Astrocyte of the cerebellum (primary cell): ENCODE data around the gene LIME1.

Experiments used
- DNase-seq: peaks from one replicate; pipeline ENCODE4 v3.0.0-alpha.2; 2011; ENCODE audit warnings: low read depth
- H3K4me3 ChIP-seq: 2 replicates; pipeline ENCODE4 v1.5.1; 2011; ENCODE audit warnings: mild to moderate bottlenecking, low read depth, low read length, moderate library complexity
- CTCF ChIP-seq: IDR thresholded peaks from 2 replicates; pipeline ENCODE4 v1.5.1; 2012; ENCODE audit warnings: low read length, low read depth, moderate library complexity, mild to moderate bottlenecking; ENCODE audit errors: missing control alignments
- in situ Hi-C: cut with HindIII; loops from 2 replicates; pipeline ENCODE4 v1.10.0; 2017; ENCODE audit warnings: low sequenced_read_pairs

LIME1 gene

DNA sequence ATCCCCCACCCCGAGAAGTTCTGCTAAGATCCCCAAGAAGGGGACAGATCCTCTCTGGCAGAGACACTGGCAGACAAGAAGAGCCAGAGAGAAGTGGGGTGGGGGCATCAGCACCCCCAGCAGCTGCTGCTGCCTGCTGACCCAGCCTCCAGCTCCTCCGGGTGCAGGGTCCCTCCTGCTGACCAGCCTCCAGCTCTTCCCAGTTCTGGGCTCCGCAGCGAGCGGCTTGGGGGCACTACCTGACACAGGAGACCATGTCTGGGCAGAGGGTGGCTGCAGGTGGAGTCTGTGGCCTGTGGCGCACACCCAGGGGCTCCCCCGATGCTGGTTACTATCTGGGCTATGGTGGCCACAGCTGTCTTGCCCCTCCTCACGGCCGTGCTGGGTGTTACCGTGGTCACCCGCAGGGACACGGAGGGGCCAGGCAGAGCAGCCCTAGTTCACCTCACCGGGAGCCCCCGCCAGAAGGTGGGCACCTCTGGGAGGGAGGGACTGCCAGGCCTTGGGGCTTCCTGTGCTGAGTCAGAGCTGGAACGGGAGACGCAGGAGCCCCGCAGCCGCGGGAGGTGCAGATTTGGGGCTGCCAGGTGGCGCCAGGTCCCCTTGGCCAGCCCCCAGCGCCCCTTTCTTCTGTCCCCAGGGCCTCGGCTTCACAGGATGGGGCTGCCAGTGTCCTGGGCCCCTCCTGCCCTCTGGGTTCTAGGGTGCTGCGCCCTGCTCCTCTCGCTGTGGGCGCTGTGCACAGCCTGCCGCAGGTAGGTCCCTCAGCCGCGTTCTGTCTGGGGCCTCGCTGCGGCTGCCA lies 630 bp downstream of the LIME1 start:
- no peak for TF ChIP-seq CTCF
- H3K4me3 ChIP-seq = no peak overlapping the region
- in situ Hi-C loops = no loop called here
- no peak for DNase-seq

DNA sequence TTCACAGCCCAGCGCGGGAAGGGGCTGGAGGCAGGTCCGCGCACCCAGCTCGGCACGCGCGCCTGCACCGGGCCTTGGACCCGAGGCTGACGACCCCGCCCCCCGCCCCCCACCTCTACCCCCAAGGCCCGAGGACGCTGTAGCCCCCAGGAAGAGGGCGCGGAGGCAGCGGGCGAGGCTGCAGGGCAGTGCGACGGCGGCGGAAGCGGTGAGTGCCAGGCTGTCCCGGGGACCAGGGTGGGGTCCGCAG lies 1.2 kb downstream of the LIME1 start:
- in situ Hi-C loops = no loop called here
- H3K4me3 ChIP-seq = no peak overlapping the region
- DNase-seq = no peak
- no peak for TF ChIP-seq CTCF

DNA sequence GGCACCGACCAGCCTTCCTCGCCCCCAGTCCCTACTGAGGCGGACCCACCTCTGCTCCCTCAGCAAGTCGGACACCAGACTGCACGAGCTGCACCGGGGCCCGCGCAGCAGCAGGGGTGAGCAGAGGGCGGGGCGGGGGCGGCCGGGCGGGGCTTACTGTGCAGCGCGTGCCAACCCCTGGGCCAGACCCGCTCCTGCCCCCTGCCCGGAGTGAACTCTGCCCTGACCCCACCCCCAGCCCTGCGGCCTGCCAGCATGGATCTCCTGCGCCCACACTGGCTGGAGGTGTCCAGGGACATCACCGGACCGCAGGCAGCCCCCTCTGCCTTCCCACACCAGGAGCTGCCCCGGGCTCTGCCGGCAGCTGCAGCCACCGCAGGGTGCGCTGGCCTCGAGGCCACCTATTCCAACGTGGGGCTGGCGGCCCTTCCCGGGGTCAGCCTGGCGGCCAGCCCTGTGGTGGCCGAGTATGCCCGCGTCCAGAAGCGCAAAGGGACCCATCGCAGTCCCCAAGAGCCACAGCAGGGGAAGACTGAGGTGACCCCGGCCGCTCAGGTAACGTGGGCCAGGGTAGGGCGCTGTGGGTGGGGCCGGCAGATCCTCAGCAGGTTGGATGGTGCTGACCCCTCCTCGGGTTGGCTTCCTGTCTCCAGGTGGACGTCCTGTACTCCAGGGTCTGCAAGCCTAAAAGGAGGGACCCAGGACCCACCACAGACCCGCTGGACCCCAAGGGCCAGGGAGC lies 1.7 kb downstream of the LIME1 start:
- no peak for TF ChIP-seq CTCF
- no peak overlapping the region for H3K4me3 ChIP-seq
- DNase-seq = no peak
- in situ Hi-C loops = no loop called here

DNA sequence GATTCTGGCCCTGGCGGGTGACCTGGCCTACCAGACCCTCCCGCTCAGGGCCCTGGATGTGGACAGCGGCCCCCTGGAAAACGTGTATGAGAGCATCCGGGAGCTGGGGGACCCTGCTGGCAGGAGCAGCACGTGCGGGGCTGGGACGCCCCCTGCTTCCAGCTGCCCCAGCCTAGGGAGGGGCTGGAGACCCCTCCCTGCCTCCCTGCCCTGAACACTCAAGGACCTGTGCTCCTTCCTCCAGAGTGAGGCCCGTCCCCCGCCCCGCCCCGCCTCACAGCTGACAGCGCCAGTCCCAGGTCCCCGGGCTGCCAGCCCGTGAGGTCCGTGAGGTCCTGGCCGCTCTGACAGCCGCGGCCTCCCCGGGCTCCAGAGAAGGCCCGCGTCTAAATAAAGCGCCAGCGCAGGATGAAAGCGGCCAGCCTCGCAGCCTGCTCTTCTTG lies 2.2 kb downstream of the LIME1 start:
- no peak for DNase-seq
- no peak overlapping the region for H3K4me3 ChIP-seq
- TF ChIP-seq CTCF = no peak
- in situ Hi-C loops = no loop called here

DNA sequence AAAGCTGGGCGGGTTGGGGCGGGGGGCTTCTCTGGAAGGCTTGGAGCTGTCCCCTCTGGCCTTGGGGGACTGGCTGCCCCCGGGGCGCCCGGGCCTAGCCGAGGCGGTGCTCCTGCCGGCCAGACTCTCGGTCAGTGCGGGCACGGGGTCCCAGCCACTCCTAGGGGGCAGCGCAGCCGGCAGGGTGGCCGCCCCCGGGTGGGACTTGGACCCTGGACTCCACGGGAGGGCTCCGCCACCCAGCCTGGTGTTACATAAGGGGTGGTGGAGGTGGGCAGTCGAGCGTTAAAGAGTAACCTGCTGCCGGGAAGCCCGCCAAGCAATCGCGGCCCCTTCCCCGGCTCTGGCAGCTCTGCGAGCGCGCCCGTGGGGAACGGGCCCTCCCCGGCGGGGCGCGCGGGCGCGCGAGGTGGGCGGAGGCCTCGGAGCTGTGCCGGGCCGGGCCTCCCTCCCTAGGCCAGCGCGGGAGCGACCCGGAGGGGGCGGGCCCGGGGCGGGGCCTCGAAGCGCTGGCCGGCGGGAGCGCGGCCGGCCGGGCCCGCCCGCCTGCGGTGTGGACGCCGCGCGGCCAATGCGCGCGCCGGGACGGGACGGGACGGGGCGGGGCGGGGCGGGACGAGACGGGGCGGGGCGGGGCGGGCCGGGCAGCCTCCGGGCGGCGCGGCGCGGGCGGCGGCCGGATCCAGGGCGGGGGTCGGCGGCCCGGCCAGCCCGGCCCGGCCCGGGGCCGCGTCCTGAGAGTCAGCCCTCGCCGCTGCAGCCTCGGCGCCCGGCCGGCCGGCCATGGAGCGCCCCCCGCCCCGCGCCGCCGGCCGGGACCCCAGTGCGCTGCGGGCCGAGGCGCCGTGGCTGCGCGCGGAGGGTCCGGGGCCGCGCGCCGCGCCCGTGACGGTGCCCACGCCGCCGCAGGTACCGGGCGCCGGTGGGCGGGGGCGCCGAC lies 2.9 kb downstream of the LIME1 start, which contains the start of gene SLC2A4RG:
Gene SLC2A4RG (plus strand): TSS at position 647 of the 940 bp plus-strand sequence. CDS start 137 bp downstream, at position 784.
- H3K4me3 ChIP-seq = peak within 1 kb of the TSS; percentile 61
- no peak for DNase-seq
- in situ Hi-C loops = no loop called here
- TF ChIP-seq CTCF = no peak

- TF ChIP-seq CTCF = no peak
- DNase-seq = no peak
- H3K4me3 ChIP-seq = peak overlapping the region; percentile 61
- in situ Hi-C loops = no loop called here
These were observed 3.7 kb downstream of the LIME1 start for GRCh38 chr20:63740070-63740626.
